ENCODE data around the gene FAF1.

FAF1 gene

GRCh38 chr1:50488876-50489275 lies 471.2 kb downstream of the FAF1 start:
- no peak for DNase-seq (ENCODE audit: low spot score)

GRCh38 chr1:50488356-50488755 lies 471.7 kb downstream of the FAF1 start:
- DNase-seq (ENCODE audit: low spot score) = no peak

- DNase-seq (ENCODE audit: low spot score) = no peak
These were observed 472.3 kb downstream of the FAF1 start for GRCh38 chr1:50487725-50488124.

GRCh38 chr1:50481142-50481736 lies 478.8 kb downstream of the FAF1 start:
- no peak for DNase-seq (ENCODE audit: low spot score)

- DNase-seq (ENCODE audit: low spot score) = no peak
These were observed 483.3 kb downstream of the FAF1 start for GRCh38 chr1:50476800-50477199.

GRCh38 chr1:50474859-50475809 lies 484.9 kb downstream of the FAF1 start:
- DNase-seq (ENCODE audit: low spot score) = no peak

GRCh38 chr1:50473513-50473912 lies 486.6 kb downstream of the FAF1 start:
- DNase-seq (ENCODE audit: low spot score) = no peak

- no peak for DNase-seq (ENCODE audit: low spot score)
These were observed 488.1 kb downstream of the FAF1 start for GRCh38 chr1:50471967-50472366.

GRCh38 chr1:50462964-50463363 lies 497.1 kb downstream of the FAF1 start:
- DNase-seq (ENCODE audit: low spot score) = no peak

- DNase-seq (ENCODE audit: low spot score) = no peak
These were observed 501.6 kb downstream of the FAF1 start for GRCh38 chr1:50458507-50458906.

GRCh38 chr1:50454911-50455310 lies 505.2 kb downstream of the FAF1 start:
- no peak for DNase-seq (ENCODE audit: low spot score)

GRCh38 chr1:50453266-50453665 lies 506.8 kb downstream of the FAF1 start:
- no peak for DNase-seq (ENCODE audit: low spot score)

- DNase-seq (ENCODE audit: low spot score) = no peak
These were observed 507.4 kb downstream of the FAF1 start for GRCh38 chr1:50452700-50453099.

GRCh38 chr1:50450861-50451653 lies 509.0 kb downstream of the FAF1 start:
- DNase-seq (ENCODE audit: low spot score) = no peak

- DNase-seq (ENCODE audit: low spot score) = no peak
These were observed 512.1 kb downstream of the FAF1 start for GRCh38 chr1:50447961-50448360.

- no peak for DNase-seq (ENCODE audit: low spot score)
These were observed 518.9 kb downstream of the FAF1 start for GRCh38 chr1:50441183-50441582.

GRCh38 chr1:50438945-50439344 lies 521.1 kb downstream of the FAF1 start:
- peak; percentile 42 for DNase-seq (ENCODE audit: low spot score)

- no peak for DNase-seq (ENCODE audit: low spot score)
These were observed 523.6 kb downstream of the FAF1 start for GRCh38 chr1:50436489-50436888.

GRCh38 chr1:50430010-50430405 lies 530.1 kb downstream of the FAF1 start:
- DNase-seq (ENCODE audit: low spot score) = no peak

- peak; percentile 16 for DNase-seq (ENCODE audit: low spot score)
These were observed 532.0 kb downstream of the FAF1 start for GRCh38 chr1:50427818-50428779.

GRCh38 chr1:50427086-50427817 lies 532.8 kb downstream of the FAF1 start:
- peak; percentile 16 for DNase-seq (ENCODE audit: low spot score)
